ENCODE results near the gene PHIP. TPM values are rescaled to one million over a fixed set of nuclear protein-coding genes. Genes with fewer than 3 reads are reported as not detected.

Gene PHIP
- total and polyA plus RNA-seq, 2 donors (not counting 3 experiments of a cell fraction or from before 2014, with no cell fraction given), result 3.5 to 28.4 TPM

DNA sequence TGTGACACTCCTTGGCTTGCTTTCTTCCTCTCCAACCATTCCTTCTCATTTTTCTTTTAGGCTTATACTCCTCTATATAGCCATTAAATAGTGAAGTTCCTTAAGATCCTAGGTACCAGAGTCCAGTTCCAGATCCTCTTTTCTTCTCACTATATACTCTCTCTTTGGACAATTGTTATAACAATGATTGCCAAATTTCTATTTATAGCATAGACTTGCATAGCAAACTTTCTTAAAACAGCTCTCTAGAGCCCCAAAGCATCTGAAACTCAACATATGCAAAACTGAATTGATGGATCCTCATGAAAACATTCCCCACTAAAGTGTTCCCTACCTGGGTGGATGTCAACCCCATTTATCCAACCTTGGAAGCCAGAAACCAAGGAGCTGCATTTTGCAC is 13.4 kb downstream of the PHIP start:
- POLR2A ChIA-PET, result no interaction called here
- Histone ChIP-seq H3K79me2 (ENCODE audit: control insufficient read depth, insufficient read depth, low read length) (peaks cover 53% of the 10 kb centered on the region), H4K20me1 (replicated peaks; ENCODE audit: control insufficient read depth, extremely low read depth, insufficient read depth, low read length) (no peaks in the 10 kb centered on the region), H3K9me1 (replicated peaks; ENCODE audit: control insufficient read depth, extremely low read depth, insufficient read depth, low read length) (no peaks in the 10 kb centered on the region), H3K27me3 (ENCODE audit: control insufficient read depth in 2 of 2, insufficient read depth in 2 of 2, low read length in 2 of 2) (no peaks in the 10 kb centered on the region), H3K9me3 (replicated peaks; ENCODE audit: control insufficient read depth, insufficient read depth, low read length) (no peaks in the 10 kb centered on the region), H2AFZ (ENCODE audit: low read depth, low read length) (no peak overlapping the region), H3K4me1 (ENCODE audit: control insufficient read depth, extremely low read depth, insufficient read depth, low read length) (peaks cover 4% of the 10 kb centered on the region), H3K9ac (replicated peaks; ENCODE audit: extremely low read depth, insufficient read depth, low read length) (no peak overlapping the region), H3K27ac (ENCODE audit: insufficient read depth, low read depth, low read length) (no peak overlapping the region), H3K4me3 (replicated peaks in 1 of 3; ENCODE audit: insufficient read depth in 1 of 3, low read depth in 1 of 3, low read length in 3 of 3) (no peak overlapping the region), H3K4me2 (ENCODE audit: insufficient read depth, low read length) (no peak overlapping the region), H3K36me3 (ENCODE audit: control insufficient read depth in 2 of 2, extremely low read depth in 1 of 2, insufficient read depth in 2 of 2, low read length in 2 of 2) (peaks cover 0 to 8% of the 10 kb centered on the region in 2 experiments)
- intact Hi-C loops (cut with micrococcal nuclease), result no loop called here
- DNase-seq (ENCODE audit: low read depth, low spot score) (no peak), FAIRE-seq (no peak)
- no TSS peak for BruUV-seq (replicated peaks)
- CTCF ChIA-PET, result interaction anchor here (1.3 kb wide), 1 partner anchor 12 kb away, joined by 4 read pairs; no protein-coding TSS in a partner anchor
- TF ChIP-seq, protein P1, sequence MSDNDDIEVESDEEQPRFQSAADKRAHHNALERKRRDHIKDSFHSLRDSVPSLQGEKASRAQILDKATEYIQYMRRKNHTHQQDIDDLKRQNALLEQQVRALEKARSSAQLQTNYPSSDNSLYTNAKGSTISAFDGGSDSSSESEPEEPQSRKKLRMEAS (IDR thresholded peaks at IDR 0.05; ENCODE audit: insufficient read depth, insufficient read length), result no peak
- no peak for TF ChIP-seq POLR2AphosphoS5 (IDR thresholded peaks at IDR 0.05; ENCODE audit: insufficient read depth, low read depth, low read length)
- TF ChIP-seq EZH2 (IDR thresholded peaks at IDR 0.05; ENCODE audit: borderline replicate concordance, low read depth, low read length, severe bottlenecking), result no peak
- no peak for TF ChIP-seq FOS (IDR thresholded peaks at IDR 0.05; ENCODE audit: borderline replicate concordance, insufficient read depth, low read length)
- TF ChIP-seq, protein P2, sequence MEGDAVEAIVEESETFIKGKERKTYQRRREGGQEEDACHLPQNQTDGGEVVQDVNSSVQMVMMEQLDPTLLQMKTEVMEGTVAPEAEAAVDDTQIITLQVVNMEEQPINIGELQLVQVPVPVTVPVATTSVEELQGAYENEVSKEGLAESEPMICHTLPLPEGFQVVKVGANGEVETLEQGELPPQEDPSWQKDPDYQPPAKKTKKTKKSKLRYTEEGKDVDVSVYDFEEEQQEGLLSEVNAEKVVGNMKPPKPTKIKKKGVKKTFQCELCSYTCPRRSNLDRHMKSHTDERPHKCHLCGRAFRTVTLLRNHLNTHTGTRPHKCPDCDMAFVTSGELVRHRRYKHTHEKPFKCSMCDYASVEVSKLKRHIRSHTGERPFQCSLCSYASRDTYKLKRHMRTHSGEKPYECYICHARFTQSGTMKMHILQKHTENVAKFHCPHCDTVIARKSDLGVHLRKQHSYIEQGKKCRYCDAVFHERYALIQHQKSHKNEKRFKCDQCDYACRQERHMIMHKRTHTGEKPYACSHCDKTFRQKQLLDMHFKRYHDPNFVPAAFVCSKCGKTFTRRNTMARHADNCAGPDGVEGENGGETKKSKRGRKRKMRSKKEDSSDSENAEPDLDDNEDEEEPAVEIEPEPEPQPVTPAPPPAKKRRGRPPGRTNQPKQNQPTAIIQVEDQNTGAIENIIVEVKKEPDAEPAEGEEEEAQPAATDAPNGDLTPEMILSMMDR (IDR thresholded peaks at IDR 0.05; ENCODE audit: extremely low read depth in 1 of 2, insufficient read depth in 1 of 2, low read depth in 1 of 2, low read length in 2 of 2), result no peak
- TF ChIP-seq GATA2 (IDR thresholded peaks at IDR 0.05; ENCODE audit: insufficient read depth, insufficient read length, low read depth, low read length), result no peak
- TF ChIP-seq POLR2A (IDR thresholded peaks at IDR 0.05; ENCODE audit: low read depth, low read length), result no peak
- TF ChIP-seq JUN (IDR thresholded peaks at IDR 0.05; ENCODE audit: borderline replicate concordance, insufficient read depth, insufficient read length, low read depth), result no peak
- no peak for TF ChIP-seq MYC (IDR thresholded peaks at IDR 0.05; ENCODE audit: low read depth, low read length)
- dilution Hi-C loops (cut with MboI; ENCODE audit: extremely low pct_ligation_motif_present, low sequenced_read_pairs), result no loop called here

Data from endothelial cell of umbilical vein (primary cell).